ENCODE results near the gene SFTPB.
"Not testable (repeated sequence)": the region's sequence is repeated elsewhere in the genome, so short reads cannot be mapped to it uniquely, and the experiment has no call there.

Gene SFTPB

GRCh38 chr2:85652056-85652455 lies 15.9 kb downstream of the SFTPB start:
- no peak for DNase-seq

GRCh38 chr2:85651097-85651496 lies 16.9 kb downstream of the SFTPB start:
- no peak for DNase-seq

GRCh38 chr2:85650456-85650855 lies 17.5 kb downstream of the SFTPB start:
- DNase-seq: no peak

GRCh38 chr2:85649201-85650190 lies 18.5 kb downstream of the SFTPB start:
- no peak for DNase-seq

- DNase-seq: no peak
Observed at GRCh38 chr2:85648619-85649018, 19.4 kb downstream of the SFTPB start.

GRCh38 chr2:85647823-85648526 lies 20.0 kb downstream of the SFTPB start:
- DNase-seq: no peak

GRCh38 chr2:85646166-85646565 lies 21.8 kb downstream of the SFTPB start:
- DNase-seq: no peak

- DNase-seq: no peak
Observed at GRCh38 chr2:85644909-85645308, 23.1 kb downstream of the SFTPB start.

GRCh38 chr2:85642725-85643124 lies 25.3 kb downstream of the SFTPB start:
- DNase-seq: no peak

GRCh38 chr2:85635636-85636035 lies 32.4 kb downstream of the SFTPB start:
- no peak for DNase-seq

- no peak for DNase-seq
Observed at GRCh38 chr2:85635011-85635410, 33.0 kb downstream of the SFTPB start.

- no peak for DNase-seq
Observed at GRCh38 chr2:85631316-85631715, 36.7 kb downstream of the SFTPB start.

GRCh38 chr2:85628658-85629057 lies 39.3 kb downstream of the SFTPB start:
- no peak for DNase-seq

GRCh38 chr2:85623991-85624390 lies 44.0 kb downstream of the SFTPB start:
- no peak for DNase-seq

- DNase-seq: no peak
Observed at GRCh38 chr2:85621338-85621737, 46.7 kb downstream of the SFTPB start.

- DNase-seq: no peak
Observed at GRCh38 chr2:85619617-85620016, 48.4 kb downstream of the SFTPB start.

- DNase-seq: not testable (repeated sequence)
Observed at GRCh38 chr2:85617723-85618122, 50.3 kb downstream of the SFTPB start.

- DNase-seq: no peak
Observed at GRCh38 chr2:85615413-85615728, 52.6 kb downstream of the SFTPB start.

GRCh38 chr2:85614757-85615156 lies 53.2 kb downstream of the SFTPB start:
- not testable (repeated sequence) for DNase-seq

GRCh38 chr2:85613717-85614515 lies 54.1 kb downstream of the SFTPB start:
- DNase-seq: no peak

GRCh38 chr2:85611705-85612587 lies 56.1 kb downstream of the SFTPB start, which contains the start of gene C2orf68:
TSS of gene C2orf68 (minus strand) at chr2:85612066. CDS start at chr2:85611984, 82 bp downstream.
- DNase-seq: peak; percentile 87

- DNase-seq: no peak
Observed at GRCh38 chr2:85611217-85611704, 56.7 kb downstream of the SFTPB start.
